Measurements from ENCODE around the gene SLC19A1. TPM values are rescaled to one million over a fixed set of nuclear protein-coding genes. Genes with fewer than 3 reads are reported as not detected.
"Not testable (repeated sequence)": the region's sequence is repeated elsewhere in the genome, so short reads cannot be mapped to it uniquely, and the experiment has no call there.

Gene SLC19A1
- total RNA-seq, 4 donors from 2014 or later = 2.8 to 10.0 (median 6.6) TPM

DNA sequence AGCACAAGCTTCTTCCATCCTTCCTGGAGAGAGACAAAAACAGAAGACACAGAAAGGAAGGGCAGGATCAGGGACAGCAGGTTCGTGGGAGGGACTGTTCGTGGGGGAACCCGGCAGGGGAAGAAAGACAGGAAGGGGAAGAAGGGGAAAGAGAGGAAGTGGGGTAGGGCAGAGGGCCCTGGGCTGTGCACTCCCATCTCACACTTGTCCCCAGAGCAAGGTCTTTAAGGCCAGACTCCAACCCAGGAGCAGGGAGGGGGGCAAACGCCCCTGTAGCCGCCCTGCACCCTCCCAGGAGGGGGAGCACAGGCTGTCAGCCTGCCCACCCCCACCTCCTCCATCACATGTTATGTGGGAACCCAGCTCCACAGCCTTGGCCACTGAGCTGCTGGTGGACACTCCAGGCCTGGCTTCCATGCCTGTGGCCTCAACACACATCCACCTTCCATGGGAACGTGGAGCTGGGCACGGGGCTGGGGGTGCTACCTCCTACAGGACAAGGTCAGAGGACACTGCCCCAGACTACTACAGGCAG, 9.3 kb downstream of the SLC19A1 start:
- Histone ChIP-seq H3K4me1 (peaks cover 0 to 15% (median 6%) of the 10 kb centered on the region in 4 donors), H3K27ac (replicated peaks in 1 of 4) (no peak overlapping the region), H3K27me3 (no peaks in the 10 kb centered on the region), H3K9me3 (no peaks in the 10 kb centered on the region), H3K4me3 (no peak overlapping the region), H3K36me3 (peaks cover 0 to 23% (median 14%) of the 10 kb centered on the region in 4 donors)
- TF ChIP-seq POLR2AphosphoS5 (IDR thresholded peaks at IDR 0.05) (no peak), POLR2A (IDR thresholded peaks at IDR 0.05; ENCODE audit: low read depth) (no peak), EP300 (IDR thresholded peaks at IDR 0.05) (no peak)
- TF ChIP-seq, protein P1, sequence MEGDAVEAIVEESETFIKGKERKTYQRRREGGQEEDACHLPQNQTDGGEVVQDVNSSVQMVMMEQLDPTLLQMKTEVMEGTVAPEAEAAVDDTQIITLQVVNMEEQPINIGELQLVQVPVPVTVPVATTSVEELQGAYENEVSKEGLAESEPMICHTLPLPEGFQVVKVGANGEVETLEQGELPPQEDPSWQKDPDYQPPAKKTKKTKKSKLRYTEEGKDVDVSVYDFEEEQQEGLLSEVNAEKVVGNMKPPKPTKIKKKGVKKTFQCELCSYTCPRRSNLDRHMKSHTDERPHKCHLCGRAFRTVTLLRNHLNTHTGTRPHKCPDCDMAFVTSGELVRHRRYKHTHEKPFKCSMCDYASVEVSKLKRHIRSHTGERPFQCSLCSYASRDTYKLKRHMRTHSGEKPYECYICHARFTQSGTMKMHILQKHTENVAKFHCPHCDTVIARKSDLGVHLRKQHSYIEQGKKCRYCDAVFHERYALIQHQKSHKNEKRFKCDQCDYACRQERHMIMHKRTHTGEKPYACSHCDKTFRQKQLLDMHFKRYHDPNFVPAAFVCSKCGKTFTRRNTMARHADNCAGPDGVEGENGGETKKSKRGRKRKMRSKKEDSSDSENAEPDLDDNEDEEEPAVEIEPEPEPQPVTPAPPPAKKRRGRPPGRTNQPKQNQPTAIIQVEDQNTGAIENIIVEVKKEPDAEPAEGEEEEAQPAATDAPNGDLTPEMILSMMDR (IDR thresholded peaks at IDR 0.05) = no peak
- intact Hi-C loops (cut with DNase I) = no loop called here
- DNase-seq (ENCODE audit: extremely low spot score) = no peak
- WGBS = 63% methylated on average over 5 of the region's 7 CpGs

DNA sequence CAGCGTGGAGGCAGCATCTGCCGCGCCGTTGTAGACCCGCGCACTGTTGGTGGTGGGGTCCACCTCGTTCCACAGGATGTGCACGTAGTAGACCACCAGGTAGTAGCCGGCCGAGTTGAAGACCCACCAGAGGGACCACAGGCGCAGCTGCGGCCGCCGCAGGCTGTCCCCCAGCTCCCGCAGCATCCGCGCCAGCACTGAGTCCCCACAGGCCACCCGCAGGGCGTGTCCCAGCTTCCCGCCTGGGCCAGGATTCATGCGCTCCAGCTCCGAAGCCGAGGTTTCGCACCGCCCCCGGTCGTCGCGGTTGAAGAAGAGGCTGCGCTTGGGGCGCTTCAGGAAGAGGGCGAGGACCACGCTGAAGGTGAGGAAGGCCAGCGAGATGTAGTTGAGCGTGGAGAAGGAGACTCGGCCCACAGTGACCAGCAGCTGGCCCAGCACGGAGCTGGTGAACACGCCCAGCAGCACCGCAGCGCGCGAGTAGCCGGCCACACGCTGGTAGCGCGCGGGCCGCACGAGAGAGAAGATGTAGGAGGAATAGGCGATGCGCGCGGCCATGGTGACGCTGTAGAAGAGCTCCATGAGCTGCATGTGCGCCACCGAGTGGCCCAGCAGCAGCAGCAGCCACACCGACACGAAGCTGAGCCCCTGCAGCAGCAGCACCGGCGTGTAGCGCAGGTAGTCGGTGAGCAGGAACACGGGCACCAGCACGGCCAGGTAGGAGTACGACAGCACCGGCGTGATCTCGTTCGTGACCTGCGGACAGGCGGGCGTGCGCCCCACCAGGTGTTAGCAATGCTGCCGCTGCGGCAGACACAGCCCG, 10.6 kb downstream of the SLC19A1 start:
- DNase-seq (ENCODE audit: extremely low spot score) = no peak
- H3K36me3 ChIP-seq = peaks cover 0 to 23% (median 14%) of the 10 kb centered on the region in 4 donors
- WGBS = 96% methylated on average over 69 of the region's 76 CpGs

DNA sequence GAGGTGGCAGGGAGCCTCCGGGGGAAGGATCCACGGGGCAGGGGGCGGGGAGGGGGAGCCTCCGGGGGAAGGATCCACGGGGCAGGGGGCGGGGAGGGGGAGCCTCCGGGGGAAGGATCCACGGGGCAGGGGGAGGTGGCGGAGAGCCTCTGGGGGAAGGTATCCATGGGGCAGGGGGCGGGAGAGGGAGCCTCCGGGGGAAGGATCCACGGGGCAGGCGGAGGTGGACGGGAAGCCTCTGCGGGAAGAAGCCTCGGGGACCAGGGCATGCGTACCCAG, 11.2 kb downstream of the SLC19A1 start:
- H3K27me3 ChIP-seq; H3K9me3 ChIP-seq; H3K4me3 ChIP-seq; DNase-seq (ENCODE audit: extremely low spot score); H3K27ac ChIP-seq (replicated peaks in 1 of 4); intact Hi-C loops (cut with DNase I): not testable (repeated sequence)
- Histone ChIP-seq H3K4me1 (peaks cover 0 to 15% (median 6%) of the 10 kb centered on the region in 4 donors), H3K36me3 (peaks cover 0 to 23% (median 14%) of the 10 kb centered on the region in 4 donors)
- 98% methylated on average over 9 of the region's 17 CpGs for WGBS

More for the DNA sequence above, 10.6 kb downstream of the SLC19A1 start:
- TF ChIP-seq POLR2AphosphoS5 (IDR thresholded peaks at IDR 0.05) (no peak), POLR2A (IDR thresholded peaks at IDR 0.05; ENCODE audit: low read depth) (no peak), EP300 (IDR thresholded peaks at IDR 0.05) (no peak)
- TF ChIP-seq, protein P1 (IDR thresholded peaks at IDR 0.05) = no peak
- H3K4me3 ChIP-seq = no peak overlapping the region
- H3K4me1 ChIP-seq = peaks cover 0 to 15% (median 6%) of the 10 kb centered on the region in 4 donors
- no peaks in the 10 kb centered on the region for H3K27me3 ChIP-seq
- H3K9me3 ChIP-seq = no peaks in the 10 kb centered on the region
- no peak overlapping the region for H3K27ac ChIP-seq (replicated peaks in 1 of 4)
- intact Hi-C loops (cut with DNase I) = no loop called here

DNA sequence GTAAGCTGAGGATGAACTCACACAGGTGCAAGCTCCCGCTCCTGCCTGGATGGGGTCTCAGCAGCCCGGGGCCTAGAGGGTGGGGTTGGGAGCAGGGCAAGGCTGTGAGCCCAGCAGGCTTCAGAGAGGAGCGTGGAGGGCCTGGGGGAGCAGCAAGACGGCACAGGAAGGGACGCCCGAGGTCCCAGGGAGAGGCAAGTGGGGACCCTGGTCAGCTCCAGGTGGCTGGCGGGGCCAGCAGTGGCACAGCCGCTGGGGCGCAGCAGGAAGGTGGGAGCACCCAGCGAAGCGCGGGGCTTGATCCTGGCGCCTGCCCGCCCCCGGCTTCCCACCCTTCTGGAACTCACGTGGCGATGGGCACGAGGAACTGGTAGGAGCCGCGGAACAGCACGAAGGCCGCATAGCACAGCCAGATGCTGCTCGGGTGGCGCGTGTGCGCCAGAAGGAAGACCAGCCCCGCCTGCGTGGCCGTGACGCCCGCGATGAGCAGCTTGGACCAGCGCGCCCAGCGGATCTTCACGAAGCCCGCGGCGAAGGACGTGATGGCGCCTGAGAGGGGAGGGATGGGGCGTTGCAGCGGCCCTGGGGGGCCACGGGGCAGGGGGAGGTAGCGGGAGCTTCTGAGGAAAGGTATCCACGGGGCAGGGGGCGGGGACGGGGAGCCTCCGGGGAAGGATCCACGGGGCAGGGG, 11.7 kb downstream of the SLC19A1 start:
- 95% methylated on average over 35 of the region's 50 CpGs for WGBS
- H3K36me3 ChIP-seq = peaks cover 0 to 27% (median 14%) of the 10 kb centered on the region in 4 donors
- no peaks in the 10 kb centered on the region for H3K27me3 ChIP-seq
- intact Hi-C loops (cut with DNase I) = no loop called here
- no peak for DNase-seq (ENCODE audit: extremely low spot score)
- H3K4me3 ChIP-seq = no peak overlapping the region
- TF ChIP-seq POLR2AphosphoS5 (IDR thresholded peaks at IDR 0.05) (no peak), POLR2A (IDR thresholded peaks at IDR 0.05; ENCODE audit: low read depth) (no peak), EP300 (IDR thresholded peaks at IDR 0.05) (no peak)
- TF ChIP-seq, protein P1 (IDR thresholded peaks at IDR 0.05) = no peak
- no peaks in the 10 kb centered on the region for H3K9me3 ChIP-seq
- peaks cover 0 to 15% (median 6%) of the 10 kb centered on the region in 4 donors for H3K4me1 ChIP-seq
- no peak overlapping the region for H3K27ac ChIP-seq (replicated peaks in 1 of 4)

DNA sequence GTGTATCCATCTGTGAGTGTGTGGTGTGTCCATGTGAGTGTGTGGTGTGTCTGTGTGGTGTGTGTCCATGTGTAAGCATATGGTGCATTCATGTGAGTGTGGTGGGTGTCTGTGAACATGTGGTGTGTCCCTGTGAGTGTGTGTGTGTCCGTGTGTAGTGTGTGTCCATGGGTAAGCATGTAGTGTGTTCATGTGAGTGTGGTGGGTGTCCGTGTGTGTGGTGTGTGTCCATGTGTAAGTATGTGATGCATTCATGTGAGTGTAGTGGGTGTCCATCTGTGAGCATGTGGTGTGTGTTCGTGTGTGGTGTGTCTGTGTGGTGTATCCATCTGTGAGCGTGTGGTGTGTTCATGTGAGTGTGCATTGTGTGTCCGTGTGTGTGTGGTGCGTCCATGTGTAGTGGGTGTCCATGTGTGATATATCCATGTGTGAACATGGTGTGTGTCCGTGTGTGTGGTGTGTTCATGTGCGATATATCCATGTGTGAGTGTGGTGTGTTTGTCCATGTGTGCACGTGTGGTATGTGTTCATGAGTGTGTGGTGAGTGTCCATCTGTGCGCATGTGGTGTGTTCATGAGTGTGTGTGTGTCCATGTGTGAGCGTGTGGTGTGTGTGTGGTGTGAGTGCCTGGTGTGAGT, 12.3 kb downstream of the SLC19A1 start:
- Histone ChIP-seq H3K4me3 (no peak overlapping the region), H3K27ac (replicated peaks in 1 of 4) (no peak overlapping the region), H3K36me3 (peaks cover 0 to 33% (median 18%) of the 10 kb centered on the region in 4 donors), H3K4me1 (peaks cover 0 to 11% (median 5%) of the 10 kb centered on the region in 4 donors), H3K27me3 (no peaks in the 10 kb centered on the region), H3K9me3 (no peaks in the 10 kb centered on the region)
- no peak for DNase-seq (ENCODE audit: extremely low spot score)
- intact Hi-C loops (cut with DNase I) = no loop called here
- WGBS = 92% methylated on average over 11 of the region's 11 CpGs
- no peak for TF ChIP-seq EP300 (IDR thresholded peaks at IDR 0.05)
- TF ChIP-seq, protein P1 (IDR thresholded peaks at IDR 0.05) = no peak
- TF ChIP-seq POLR2A (IDR thresholded peaks at IDR 0.05; ENCODE audit: low read depth) = no peak
- no peak for TF ChIP-seq POLR2AphosphoS5 (IDR thresholded peaks at IDR 0.05)
